Gastroesophageal sphincter (tissue), 4 donors: ENCODE measurements around the gene SDHAF4. TPM values are rescaled to one million over a fixed set of nuclear protein-coding genes. Genes with fewer than 3 reads are reported as not detected.

ENCODE experiments used
- total RNA-seq, 4 donors: library from RNA; depleted of rRNA; stranded (reverse); fragments of >200 nt; gene quantifications; one replicate each; pipeline ENCODE4 v1.1.0, GENCODE V29; 2016

The SDHAF4 gene
- total RNA-seq, 4 donors from 2014 or later = 5.4 to 11.2 (median 7.8) TPM

Other genes with a start within 250 kb of the SDHAF4 start
- 10 to 100 TPM; 15.4 to 37.0 (median 29.9) TPM for gene FAM135A, start 153.4 kb upstream of the SDHAF4 start, total RNA-seq
- 10 to 100 TPM; 24.1 to 35.5 (median 30.9) TPM for gene SMAP1, start 101.0 kb downstream of the SDHAF4 start, total RNA-seq